Stimulated activated CD8-positive, alpha-beta memory T cell treated with anti-CD3 and anti-CD28 coated beads, Interleukin-12 subunit alpha, Interleukin-12 subunit beta, amount 100 ng/mL, for 24 hours (primary cell): Measurements from ENCODE around the gene SPDL1.

Experiments used
- DNase-seq: peaks from one replicate; pipeline ENCODE4 v3.0.0-alpha.2; 2020; ENCODE audit errors: extremely low read depth

The SPDL1 gene

GRCh38 chr5:169629847-169630548 lies 46.4 kb downstream of the SPDL1 start:
- no peak for DNase-seq

- DNase-seq = no peak
These were observed 47.8 kb downstream of the SPDL1 start for GRCh38 chr5:169631360-169631759.

- DNase-seq = no peak
These were observed 49.4 kb downstream of the SPDL1 start for GRCh38 chr5:169632946-169633345.

GRCh38 chr5:169634606-169635005 lies 51.0 kb downstream of the SPDL1 start:
- DNase-seq = no peak

- no peak for DNase-seq
These were observed 52.4 kb downstream of the SPDL1 start for GRCh38 chr5:169635936-169636335.

GRCh38 chr5:169636477-169637084 lies 53.0 kb downstream of the SPDL1 start:
- DNase-seq = no peak

- DNase-seq = peak; percentile 36
These were observed 53.5 kb downstream of the SPDL1 start, which contains the start of gene DOCK2 for GRCh38 chr5:169637085-169637548. Gene DOCK2, plus strand, starts transcription at chr5:169637275. Its CDS starts 52 bp downstream, at chr5:169637327.

GRCh38 chr5:169637549-169638121 lies 54.1 kb downstream of the SPDL1 start:
- DNase-seq = peak; percentile 55

- DNase-seq = no peak
These were observed 57.7 kb downstream of the SPDL1 start for GRCh38 chr5:169641253-169641652.

- DNase-seq = no peak
These were observed 63.3 kb downstream of the SPDL1 start for GRCh38 chr5:169646856-169647255.

- no peak for DNase-seq
These were observed 64.0 kb downstream of the SPDL1 start for GRCh38 chr5:169647566-169647965.

GRCh38 chr5:169648725-169649310 lies 65.2 kb downstream of the SPDL1 start:
- DNase-seq = no peak

- DNase-seq = no peak
These were observed 65.9 kb downstream of the SPDL1 start for GRCh38 chr5:169649486-169649885.

- DNase-seq = no peak
These were observed 67.2 kb downstream of the SPDL1 start for GRCh38 chr5:169650701-169651331.

- DNase-seq = no peak
These were observed 68.0 kb downstream of the SPDL1 start for GRCh38 chr5:169651526-169651925.

GRCh38 chr5:169652057-169652456 lies 68.5 kb downstream of the SPDL1 start:
- no peak for DNase-seq

- DNase-seq = no peak
These were observed 69.5 kb downstream of the SPDL1 start for GRCh38 chr5:169653091-169653490.
